Adrenal gland (tissue), 12 donors: ENCODE data around the gene XPA. TPM values are rescaled to one million over a fixed set of nuclear protein-coding genes. Genes with fewer than 3 reads are reported as not detected.
A peak's percentile ranks its signal among the peaks of the same experiment; 100 is the strongest.
"Not testable (repeated sequence)": the region's sequence is repeated elsewhere in the genome, so short reads cannot be mapped to it uniquely, and the experiment has no call there.

ENCODE experiments used
- DNase-seq, 7 donors: peaks; one replicate each; pipeline ENCODE4 v3.0.0-alpha.2; 2019 to 2020
- H3K27ac ChIP-seq, 5 donors: fragments of 200-600 bp; sonication (generic) in 4 of 5; 1 replicate in 3 of 5; 2 replicates in 2 of 5; pipeline versions ENCODE4 v1.5.1 to v1.8.0; 2016 to 2020; ENCODE audit warnings: mild to moderate bottlenecking in 1 of 5
- H3K27me3 ChIP-seq: fragments of 200-600 bp; 2 replicates; pipeline ENCODE4 v1.8.0; 2021
- H3K36me3 ChIP-seq, 2 donors: fragments of 200-600 bp; replicated peaks in 1 of 2; 1 replicate in 1 of 2; 2 replicates in 1 of 2; pipeline versions ENCODE4 v1.5.1 to v1.8.0; 2018 to 2022
- H3K4me1 ChIP-seq, 2 donors: fragments of 200-600 bp; replicated peaks in 1 of 2; 1 replicate in 1 of 2; 2 replicates in 1 of 2; pipeline versions ENCODE4 v1.5.1 to v1.8.0; 2018 to 2021
- H3K4me3 ChIP-seq, 4 donors: fragments of 200-600 bp; sonication (generic) in 3 of 4; one replicate each; pipeline ENCODE4 v1.5.1; 2016 to 2018
- H3K9me3 ChIP-seq, 3 donors: fragments of 200-600 bp; sonication (generic) in 1 of 3; replicated peaks in 1 of 3; 1 replicate in 2 of 3; 2 replicates in 1 of 3; pipeline versions ENCODE4 v1.5.1 to v1.8.0; 2016 to 2021
- POLR2A ChIP-seq, 2 donors: fragments of 450-650 bp; IDR thresholded peaks; one replicate each; pipeline ENCODE4 v1.6.1; 2017; ENCODE audit warnings: antibody characterized with exemption in 2 of 2, mild to moderate bottlenecking in 2 of 2, moderate library complexity in 1 of 2
- WGBS, 4 donors: extraction: QIAGEN DNeasy Blood & Tissue Kit in 2 of 4; methylation state at CpG; one replicate each; pipeline versions ENCODE4 v1.1.5 to v1.1.7; 2013 to 2017; 5-methylcytosine and 5-hydroxymethylcytosine counted together
- intact Hi-C, 2 donors: fragments of 100-400 bp; cut with DNase I; formaldehyde crosslinking; loops; one replicate each; pipeline versions ENCODE4 v1.14.1 to v1.15.0; 2022 to 2023
- polyA plus RNA-seq, 3 donors: library from polyadenylated mRNA; stranded (reverse); fragments of 200-250 nt in 2 of 3; fragments of 350-450 nt in 1 of 3; fragmentation: Illumina TruSeq in 1 of 3; extraction: RNeasy Lipid Tissue Mini Kit (QIAGEN cat#74804) in 1 of 3; gene quantifications; one replicate each; pipeline ENCODE4 v1.2.3, GENCODE V29; 2013 to 2014
- total RNA-seq, 9 donors: library from RNA; depleted of rRNA in 4 of 9; stranded (reverse); fragments of >200 nt in 4 of 9; fragments of 120-200 nt in 1 of 9; fragmentation: NEBNext Ultra II Directional in 1 of 9; extraction: Animal tissue kit (Norgen Biotek cat#: 25700) in 1 of 9; gene quantifications; one replicate each; pipeline versions ENCODE4 v1.1.0 to v1.2.4, GENCODE V29; 2013 to 2023
- TF ChIP-seq, protein P1 (sequence below), 6 experiments: fragments of 450-650 bp in 4 of 6; fragments of 200-600 bp in 2 of 6; sonication (generic) in 1 of 6; IDR thresholded peaks; 1 replicate in 5 of 6; 2 replicates in 1 of 6; pipeline versions ENCODE4 v1.5.1 to v1.8.0; 2016 to 2021; ENCODE audit warnings: antibody characterized with exemption in 6 of 6, mild to moderate bottlenecking in 2 of 6, moderate library complexity in 1 of 6
- donor health status: healthy with polysubstance abuse.
- donor health status: Bipolar disorder and iron deficiency.
- donor health status: DM: yes; HTN: yes; CAD: no.
- donor health status: DM: no; HTN: no; CAD: no.
- donor health status: DM: no; HTN: no; CAD: no.
- donor health status: DM: yes; HTN: yes; CAD: no.

The XPA gene
- total and polyA plus RNA-seq, 12 donors, result 7.5 to 21.0 (median 15.5) TPM

DNA sequence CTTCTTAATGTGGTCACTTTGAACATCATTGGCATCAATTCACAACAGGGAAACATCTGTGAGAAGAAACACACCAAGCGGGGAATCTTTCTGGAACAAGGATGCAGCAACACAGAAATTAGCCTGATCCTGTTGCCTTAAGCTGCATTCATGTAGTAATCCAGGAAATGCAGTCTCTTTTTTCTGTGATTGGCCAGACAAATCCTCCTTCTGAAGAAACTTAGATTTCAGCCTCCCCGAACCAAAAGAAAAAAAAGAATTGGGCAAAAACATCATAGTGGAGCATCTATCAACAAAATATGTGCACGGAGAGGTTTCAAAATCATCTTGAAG lies 7.2 kb upstream of the XPA start:
- no peak for DNase-seq
- peak overlapping the region in 3 of 5 donors; percentile 54 to 82 (median 70) for H3K27ac ChIP-seq
- peaks cover 0 to 9% of the 10 kb centered on the region in 2 donors for H3K4me1 ChIP-seq
- H3K27me3 ChIP-seq, result no peaks in the 10 kb centered on the region
- no peak overlapping the region for H3K4me3 ChIP-seq
- no peaks in the 10 kb centered on the region for H3K36me3 ChIP-seq
- H3K9me3 ChIP-seq, result no peaks in the 10 kb centered on the region
- WGBS, 4 donors, result 78 to 88% (median 82%) methylated on average over 3 of the region's 3 CpGs
- TF ChIP-seq, protein P1, sequence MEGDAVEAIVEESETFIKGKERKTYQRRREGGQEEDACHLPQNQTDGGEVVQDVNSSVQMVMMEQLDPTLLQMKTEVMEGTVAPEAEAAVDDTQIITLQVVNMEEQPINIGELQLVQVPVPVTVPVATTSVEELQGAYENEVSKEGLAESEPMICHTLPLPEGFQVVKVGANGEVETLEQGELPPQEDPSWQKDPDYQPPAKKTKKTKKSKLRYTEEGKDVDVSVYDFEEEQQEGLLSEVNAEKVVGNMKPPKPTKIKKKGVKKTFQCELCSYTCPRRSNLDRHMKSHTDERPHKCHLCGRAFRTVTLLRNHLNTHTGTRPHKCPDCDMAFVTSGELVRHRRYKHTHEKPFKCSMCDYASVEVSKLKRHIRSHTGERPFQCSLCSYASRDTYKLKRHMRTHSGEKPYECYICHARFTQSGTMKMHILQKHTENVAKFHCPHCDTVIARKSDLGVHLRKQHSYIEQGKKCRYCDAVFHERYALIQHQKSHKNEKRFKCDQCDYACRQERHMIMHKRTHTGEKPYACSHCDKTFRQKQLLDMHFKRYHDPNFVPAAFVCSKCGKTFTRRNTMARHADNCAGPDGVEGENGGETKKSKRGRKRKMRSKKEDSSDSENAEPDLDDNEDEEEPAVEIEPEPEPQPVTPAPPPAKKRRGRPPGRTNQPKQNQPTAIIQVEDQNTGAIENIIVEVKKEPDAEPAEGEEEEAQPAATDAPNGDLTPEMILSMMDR (IDR thresholded peaks at IDR 0.05), result no peak
- no peak for TF ChIP-seq POLR2A (IDR thresholded peaks at IDR 0.05)
- intact Hi-C loops, result no loop called here

DNA sequence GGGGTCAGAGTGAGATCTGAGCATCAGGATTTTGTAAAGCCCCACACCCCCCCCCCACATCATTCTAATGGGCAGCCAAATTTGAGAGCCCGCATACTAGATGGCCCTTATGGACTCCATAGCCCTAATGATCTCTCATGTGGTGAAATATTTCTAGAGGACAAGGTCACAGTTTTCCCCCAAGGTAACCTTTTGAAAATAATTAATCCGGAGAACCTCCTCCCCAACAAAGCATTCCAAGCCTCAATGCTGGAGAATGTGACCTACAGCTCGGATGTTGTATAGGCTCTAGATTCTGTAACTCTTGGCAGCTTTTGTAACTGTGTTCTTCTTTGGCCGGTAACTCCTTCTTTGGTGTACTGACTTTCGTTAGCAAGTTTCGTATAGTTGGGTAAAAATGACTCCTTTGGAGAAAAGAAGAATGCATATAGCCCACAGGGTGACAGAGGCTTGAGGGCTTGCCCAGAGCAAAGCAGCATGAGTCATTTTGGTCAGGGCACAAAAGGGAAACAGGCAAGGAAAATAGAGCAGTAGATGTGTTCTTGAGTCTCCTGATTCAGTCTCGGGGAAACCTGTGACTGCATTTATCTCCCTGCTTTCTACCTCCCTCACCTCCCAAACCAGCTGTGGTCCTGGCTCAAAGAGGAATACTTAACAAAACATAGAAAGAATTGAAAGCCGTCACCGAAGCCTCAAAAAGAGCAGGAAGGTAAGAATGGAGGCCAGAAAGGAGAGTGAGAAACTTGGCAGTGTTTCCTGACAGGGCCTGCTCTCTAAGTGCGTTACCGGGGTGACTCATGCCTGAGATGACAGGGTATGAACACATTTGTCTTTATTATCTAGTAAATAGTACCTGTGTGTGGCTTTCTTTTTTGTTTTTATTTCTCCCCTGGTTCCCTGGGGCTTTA lies 6.6 kb upstream of the XPA start:
- intact Hi-C loops, result no loop called here
- peak overlapping the region in 4 of 5 donors; percentile 54 to 82 (median 64) for H3K27ac ChIP-seq
- H3K9me3 ChIP-seq, result no peaks in the 10 kb centered on the region
- no peaks in the 10 kb centered on the region for H3K36me3 ChIP-seq
- peak; percentile 46 to 82 (median 76) for DNase-seq
- 33 to 46% (median 42%) methylated on average over 11 of the region's 11 CpGs for WGBS, 4 donors
- no peak overlapping the region for H3K4me3 ChIP-seq
- TF ChIP-seq, protein P1 (IDR thresholded peaks at IDR 0.05), result no peak
- peak in 1 of 2 donors; percentile 22 for TF ChIP-seq POLR2A (IDR thresholded peaks at IDR 0.05)
- H3K4me1 ChIP-seq, result peaks cover 0 to 9% of the 10 kb centered on the region in 2 donors
- no peaks in the 10 kb centered on the region for H3K27me3 ChIP-seq

DNA sequence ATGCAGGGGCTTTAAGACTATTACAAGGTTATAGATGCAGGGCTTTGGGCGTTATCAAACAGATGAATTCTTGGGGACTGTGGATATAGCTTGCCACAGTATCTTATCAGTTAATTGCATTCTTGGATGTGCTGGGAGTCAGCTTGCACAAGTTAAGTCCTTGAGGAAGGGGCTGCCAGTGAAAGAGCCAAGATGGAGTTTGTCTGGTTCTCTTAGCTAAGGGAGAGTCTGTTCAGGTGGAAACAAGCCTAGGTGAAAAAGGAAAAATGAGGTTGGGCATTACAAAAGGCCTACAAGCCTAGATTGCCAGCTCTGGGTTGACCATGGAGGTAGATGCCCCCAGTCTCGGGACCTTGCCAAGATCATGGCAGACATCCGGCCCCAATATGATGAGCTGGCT lies 2.7 kb upstream of the XPA start:
- 82 to 94% (median 87%) methylated on average over 3 of the region's 3 CpGs for WGBS, 4 donors
- H3K4me1 ChIP-seq, result peaks cover 22 to 28% of the 10 kb centered on the region in 2 donors
- H3K36me3 ChIP-seq, DNase-seq, H3K27ac ChIP-seq, H3K4me3 ChIP-seq, intact Hi-C loops, H3K9me3 ChIP-seq, H3K27me3 ChIP-seq: not testable (repeated sequence)

DNA sequence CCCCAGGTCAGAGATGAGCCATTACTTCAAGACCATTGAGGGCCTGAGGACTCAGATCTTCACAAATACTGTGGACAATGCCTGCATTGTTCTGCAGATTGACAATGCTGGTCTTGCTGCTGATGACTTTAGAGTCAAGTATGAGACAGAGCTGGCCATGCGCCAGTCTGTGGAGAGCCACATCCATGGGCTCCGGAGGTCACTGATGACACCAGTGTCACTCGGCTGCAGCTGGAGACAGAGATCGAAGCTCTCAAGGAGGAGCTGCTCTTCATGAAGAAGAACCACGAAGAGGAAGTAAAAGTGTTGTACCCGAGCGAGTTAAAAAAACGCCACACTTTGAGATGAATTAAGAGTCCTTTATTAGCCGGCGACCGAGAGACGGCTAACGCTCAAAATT lies 2.1 kb upstream of the XPA start:
- H3K27me3 ChIP-seq, H3K27ac ChIP-seq, H3K4me3 ChIP-seq, H3K36me3 ChIP-seq, intact Hi-C loops, H3K9me3 ChIP-seq: not testable (repeated sequence)
- DNase-seq, result peak in 3 of 7 donors; percentile 17 to 42 (median 26)
- WGBS, 4 donors, result 60 to 78% (median 75%) methylated on average over 13 of the region's 13 CpGs
- H3K4me1 ChIP-seq, result peaks cover 26 to 27% of the 10 kb centered on the region in 2 donors

DNA sequence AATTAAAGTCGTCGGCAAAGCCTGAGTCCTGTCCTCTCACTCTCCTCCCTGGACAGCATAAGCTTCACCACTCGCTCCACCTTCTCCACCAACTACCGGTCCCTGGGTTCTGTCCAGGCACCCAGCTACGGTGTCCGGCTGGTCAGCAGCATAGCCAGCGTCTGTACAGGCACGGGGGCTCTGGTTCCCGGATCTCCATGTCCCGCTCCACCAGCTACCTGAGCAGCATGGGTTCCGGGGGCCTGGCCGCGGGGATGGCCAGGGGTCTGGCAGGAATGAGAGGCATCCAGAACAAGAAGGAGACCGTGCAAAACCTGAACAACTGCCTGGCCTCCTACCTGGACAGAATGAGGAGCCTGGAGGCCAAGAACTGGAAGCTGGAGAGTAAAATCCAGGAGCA lies 1.7 kb upstream of the XPA start:
- Histone ChIP-seq H3K36me3 (no peaks in the 10 kb centered on the region), H3K27ac (no peak overlapping the region), H3K4me1 (peaks cover 22 to 31% of the 10 kb centered on the region in 2 donors), H3K4me3 (no peak overlapping the region), H3K9me3 (no peaks in the 10 kb centered on the region), H3K27me3 (no peaks in the 10 kb centered on the region)
- WGBS, 4 donors, result 90 to 94% (median 94%) methylated on average over 8 to 14 of the region's 14 CpGs
- peak in 1 of 7 donors; percentile 23 for DNase-seq
- TF ChIP-seq POLR2A (IDR thresholded peaks at IDR 0.05), result no peak
- TF ChIP-seq, protein P1 (IDR thresholded peaks at IDR 0.05), result no peak
- intact Hi-C loops, result no loop called here
